PFSK-1 (cell line): ENCODE data around the gene GRIN3A.
A peak's percentile ranks its signal among the peaks of the same experiment; 100 is the strongest.

Experiments used
- FOXP2 ChIP-seq: optimal IDR thresholded peaks from 2 replicates; pipeline ENCODE3; 2011; ENCODE audit warnings: borderline replicate concordance, control low read depth, inconsistent platforms; ENCODE audit not compliant: insufficient read depth; ENCODE audit errors: extremely low read length, extremely low read depth
- POLR2AphosphoS5 ChIP-seq: IDR thresholded peaks from 2 replicates; pipeline ENCODE4 v1.6.1; 2012; ENCODE audit warnings: low read depth, mild to moderate bottlenecking, control low read depth, low read length, moderate library complexity
- REST ChIP-seq, 2 experiments: IDR thresholded peaks; 2 replicates each; pipeline versions ENCODE4 v1.6.1 to v1.8.0; 2011 to 2012; ENCODE audit warnings: low read depth in 2 of 2, low read length in 2 of 2, control low read depth in 1 of 2, inconsistent platforms in 1 of 2, mild to moderate bottlenecking in 1 of 2, moderate library complexity in 1 of 2; ENCODE audit not compliant: insufficient read depth in 1 of 2
- SIN3A ChIP-seq: IDR thresholded peaks from 2 replicates; pipeline ENCODE4 v1.6.1; 2012; ENCODE audit warnings: mild to moderate bottlenecking, low read length, moderate library complexity, borderline replicate concordance; ENCODE audit not compliant: insufficient read depth
- TAF1 ChIP-seq: IDR thresholded peaks from 2 replicates; pipeline ENCODE4 v1.6.1; 2012; ENCODE audit warnings: low read length, control low read depth, borderline replicate concordance; ENCODE audit not compliant: insufficient read depth

Gene GRIN3A

GRCh38 chr9:101753716-101754115 lies 15.3 kb upstream of the GRIN3A start:
- no peak for TF ChIP-seq TAF1
- TF ChIP-seq REST (IDR thresholded peaks at IDR 0.05; ENCODE audit: insufficient read depth in 1 of 2, low read depth in 2 of 2, low read length in 2 of 2) = no peak

GRCh38 chr9:101751895-101752294 lies 13.4 kb upstream of the GRIN3A start:
- no peak for TF ChIP-seq FOXP2
- TF ChIP-seq POLR2AphosphoS5 = no peak
- no peak for TF ChIP-seq SIN3A
- TF ChIP-seq TAF1 = no peak
- no peak for TF ChIP-seq REST (IDR thresholded peaks at IDR 0.05; ENCODE audit: insufficient read depth in 1 of 2, low read depth in 2 of 2, low read length in 2 of 2)

- TF ChIP-seq TAF1 = no peak
- no peak for TF ChIP-seq REST (IDR thresholded peaks at IDR 0.05; ENCODE audit: insufficient read depth in 1 of 2, low read depth in 2 of 2, low read length in 2 of 2)
- no peak for TF ChIP-seq FOXP2
- no peak for TF ChIP-seq SIN3A
- no peak for TF ChIP-seq POLR2AphosphoS5
Measured at GRCh38 chr9:101739311-101739710, 864 bp upstream of the GRIN3A start.

GRCh38 chr9:101737705-101738565 lies 512 bp downstream of the GRIN3A start:
- TF ChIP-seq SIN3A (no peak), FOXP2 (peak; percentile 22), REST (IDR thresholded peaks at IDR 0.05; ENCODE audit: insufficient read depth in 1 of 2, low read depth in 2 of 2, low read length in 2 of 2) (no peak), TAF1 (no peak), POLR2AphosphoS5 (no peak)

GRCh38 chr9:101737165-101737704 lies 1.2 kb downstream of the GRIN3A start:
- TF ChIP-seq FOXP2 (no peak), SIN3A (no peak), REST (IDR thresholded peaks at IDR 0.05; ENCODE audit: insufficient read depth in 1 of 2, low read depth in 2 of 2, low read length in 2 of 2) (no peak), TAF1 (no peak), POLR2AphosphoS5 (no peak)
